C4-2B (cell line): ENCODE data around the gene RANGAP1.

Experiments used
- CTCF ChIP-seq: fragments of 450-650 bp; conservative IDR thresholded peaks from 2 replicates; pipeline ENCODE4 v1.5.1; 2017; ENCODE audit warnings: mild to moderate bottlenecking
- ZFX ChIP-seq: fragments of 450-650 bp; IDR thresholded peaks from 2 replicates; pipeline ENCODE4 v1.6.1; 2017

GRCh38 chr22:41271787-41272186, 14.2 kb downstream of the RANGAP1 start:
- TF ChIP-seq CTCF: no peak
- no peak for TF ChIP-seq ZFX
